ENCODE data around the gene TUBB2B.
A peak's percentile ranks its signal among the peaks of the same experiment; 100 is the strongest.
"Not testable (repeated sequence)": the region's sequence is repeated elsewhere in the genome, so short reads cannot be mapped to it uniquely, and the experiment has no call there.

Gene TUBB2B

DNA sequence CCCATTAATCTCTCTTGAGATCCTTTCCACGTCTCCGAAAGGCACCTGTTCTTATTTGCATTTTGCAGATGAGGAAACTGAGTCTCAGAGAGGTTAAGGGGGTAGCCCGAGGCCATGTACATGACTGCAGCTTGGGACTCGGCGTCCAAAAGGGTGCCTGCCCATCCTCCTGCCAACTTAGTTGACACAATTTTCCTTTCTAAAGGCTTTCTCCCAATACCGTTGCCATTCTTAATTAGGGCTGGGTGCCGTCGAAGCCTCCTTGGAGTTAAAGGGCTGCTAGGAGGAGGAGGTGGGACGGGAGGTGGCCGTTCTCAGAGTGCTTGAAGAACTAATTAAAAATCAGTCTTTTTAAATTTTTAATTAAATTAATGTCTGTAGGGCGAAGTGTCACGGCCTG lies 30.7 kb upstream of the TUBB2B start:
- no peak for DNase-seq

DNA sequence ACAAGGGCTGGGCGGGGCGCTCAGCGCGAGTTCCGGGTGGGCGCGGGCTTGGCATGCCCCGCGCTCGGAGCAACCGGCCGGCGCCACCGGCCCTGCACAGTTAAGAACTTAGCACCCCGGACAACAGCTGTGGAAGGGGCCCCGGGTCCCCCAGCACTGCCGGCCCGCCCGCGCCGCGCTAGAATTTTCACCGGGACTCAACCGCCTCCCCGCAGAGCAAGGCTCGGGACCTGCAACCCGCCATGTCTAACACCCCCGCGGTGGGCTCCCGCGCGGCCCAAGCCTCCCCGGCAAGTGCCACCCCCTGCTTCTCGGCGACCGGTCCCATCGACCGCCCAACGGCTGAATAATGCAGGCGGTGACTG lies 26.1 kb upstream of the TUBB2B start:
- no peak for DNase-seq

DNA sequence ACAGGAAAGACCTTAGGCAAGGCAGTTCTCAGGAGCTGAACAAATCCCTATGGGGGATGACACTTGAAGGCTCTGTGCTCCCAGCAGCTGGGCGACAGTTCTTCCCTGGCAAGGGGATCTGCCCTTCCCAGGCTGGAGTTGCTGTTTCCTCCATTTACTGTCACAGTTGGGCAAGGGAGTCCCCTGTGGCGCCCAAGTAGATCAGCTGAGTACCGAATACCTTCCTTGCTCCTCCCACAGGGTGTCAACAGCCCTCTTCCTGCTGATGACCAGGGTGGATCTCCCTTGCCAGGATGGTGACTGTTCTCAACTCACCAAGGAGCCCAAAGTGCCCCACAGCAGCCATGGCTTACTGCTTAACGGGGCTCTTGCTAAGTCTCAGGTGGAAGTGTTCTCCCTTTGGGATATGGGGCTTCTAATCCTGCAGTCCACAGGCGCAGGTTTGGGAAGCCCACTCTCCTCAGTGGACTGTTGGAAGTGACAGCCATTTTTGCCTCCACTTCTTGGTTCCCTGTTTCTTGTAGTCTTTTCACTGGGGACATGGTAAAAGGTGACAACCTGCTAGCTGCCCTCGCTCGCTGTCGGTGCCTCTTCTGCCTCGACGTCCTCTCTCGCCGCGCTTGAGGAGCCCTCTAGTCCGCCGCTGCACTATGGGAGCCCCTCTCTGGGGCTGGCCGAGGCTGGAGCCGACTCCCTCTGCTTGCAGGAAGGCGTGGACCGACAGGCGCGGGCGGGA lies 25.6 kb upstream of the TUBB2B start:
- DNase-seq: no peak

DNA sequence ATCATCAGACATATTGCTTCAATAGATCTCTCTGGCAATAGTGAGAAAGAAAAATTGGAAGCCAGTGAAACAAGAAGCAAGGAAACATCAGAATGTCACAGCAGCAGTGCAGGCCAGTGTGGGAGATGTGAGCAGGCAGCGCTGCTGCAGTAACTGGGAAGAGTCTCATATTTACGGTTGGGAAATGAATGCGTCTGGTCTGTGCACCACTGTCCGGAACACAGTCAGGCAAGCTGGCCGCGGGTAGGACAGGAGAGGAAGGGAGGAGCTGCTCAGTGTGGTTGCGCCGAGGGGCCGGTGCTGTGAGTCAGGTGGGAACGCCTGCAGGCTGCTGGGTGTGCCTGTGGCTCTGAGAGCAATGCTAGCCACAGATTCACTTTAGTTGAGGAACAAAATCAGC lies 24.9 kb upstream of the TUBB2B start:
- DNase-seq: no peak

DNA sequence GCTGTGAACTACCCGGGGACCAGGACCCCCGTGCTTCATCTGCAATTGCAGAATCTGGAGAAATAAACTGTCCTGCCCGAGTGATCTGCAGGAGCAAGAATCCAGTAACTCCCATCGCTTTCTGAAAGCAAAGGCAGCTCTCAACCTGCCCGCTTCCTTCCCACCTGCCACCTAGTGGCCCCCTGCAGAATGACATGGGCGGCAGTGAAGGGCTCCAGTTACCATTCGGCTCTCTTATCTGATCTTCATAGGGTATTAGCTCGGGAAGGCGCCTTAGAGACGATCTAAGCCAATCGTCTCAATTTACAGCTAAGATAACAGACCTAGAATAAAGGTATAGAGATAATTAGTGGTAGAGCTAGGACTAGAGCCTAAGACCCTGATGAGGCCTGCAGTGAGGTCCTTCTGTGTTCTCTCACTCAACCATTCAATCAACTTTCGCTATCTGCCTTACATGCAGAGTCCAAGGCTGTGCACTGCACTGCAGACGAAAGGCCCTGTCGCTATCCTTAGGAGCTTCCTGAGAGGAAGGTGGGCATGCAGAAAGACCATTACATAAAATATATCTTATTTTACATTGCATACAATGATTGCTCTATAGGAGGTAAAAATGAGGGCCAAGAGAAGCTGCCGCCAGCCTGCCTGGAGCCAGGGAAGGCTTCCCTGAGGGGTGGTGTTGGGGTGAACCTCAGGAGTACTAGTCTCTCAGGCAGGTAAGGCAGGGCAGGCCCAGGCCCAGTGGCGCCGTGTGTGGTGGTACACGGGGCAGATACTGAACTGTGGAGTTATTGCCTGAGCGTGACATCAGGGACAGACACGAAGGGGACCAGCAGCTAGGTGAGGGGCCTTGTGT lies 24.2 kb upstream of the TUBB2B start:
- peak; percentile 89 for DNase-seq

DNA sequence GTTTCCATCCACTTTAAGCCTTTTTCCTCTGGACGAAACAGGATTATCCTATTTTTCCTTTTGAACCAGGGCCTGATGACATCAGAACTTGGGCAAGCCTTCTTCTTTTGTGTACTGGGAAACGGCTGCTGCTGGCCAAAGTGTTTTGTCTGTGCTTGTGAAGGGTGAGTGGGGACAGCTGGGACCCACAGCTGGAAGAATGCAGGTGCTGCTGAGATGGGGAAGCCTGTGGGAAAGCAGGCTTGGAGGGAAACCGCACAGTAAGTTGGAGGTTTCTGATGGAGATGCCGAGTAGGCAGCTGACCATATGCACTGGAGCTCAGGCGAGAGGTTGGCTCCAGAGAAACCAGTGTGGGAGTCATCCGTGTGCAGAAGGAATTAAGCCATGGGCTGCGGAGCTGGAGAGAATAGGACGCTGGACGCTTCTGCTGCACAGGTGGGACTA lies 22.8 kb upstream of the TUBB2B start:
- peak; percentile 85 for DNase-seq

DNA sequence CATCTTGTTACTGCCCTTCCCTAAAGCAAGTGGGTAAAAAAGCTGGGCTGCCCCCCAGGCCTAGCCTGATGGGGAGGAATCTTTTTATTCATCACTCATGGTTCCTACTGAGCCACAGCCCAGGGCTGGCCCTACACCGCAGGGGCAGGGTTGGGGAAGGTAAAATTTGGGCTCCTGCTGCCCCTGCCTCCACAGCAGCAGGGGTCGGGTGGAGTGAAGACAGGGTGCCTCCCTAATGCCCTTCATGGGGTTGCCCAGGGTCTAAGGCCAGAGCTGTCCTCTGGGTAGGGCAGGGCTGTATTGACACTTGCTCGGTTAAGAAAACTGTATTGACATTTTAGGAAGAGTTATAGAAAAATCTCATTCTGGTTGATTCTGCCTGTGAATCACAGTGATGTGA lies 22.4 kb upstream of the TUBB2B start:
- no peak for DNase-seq

DNA sequence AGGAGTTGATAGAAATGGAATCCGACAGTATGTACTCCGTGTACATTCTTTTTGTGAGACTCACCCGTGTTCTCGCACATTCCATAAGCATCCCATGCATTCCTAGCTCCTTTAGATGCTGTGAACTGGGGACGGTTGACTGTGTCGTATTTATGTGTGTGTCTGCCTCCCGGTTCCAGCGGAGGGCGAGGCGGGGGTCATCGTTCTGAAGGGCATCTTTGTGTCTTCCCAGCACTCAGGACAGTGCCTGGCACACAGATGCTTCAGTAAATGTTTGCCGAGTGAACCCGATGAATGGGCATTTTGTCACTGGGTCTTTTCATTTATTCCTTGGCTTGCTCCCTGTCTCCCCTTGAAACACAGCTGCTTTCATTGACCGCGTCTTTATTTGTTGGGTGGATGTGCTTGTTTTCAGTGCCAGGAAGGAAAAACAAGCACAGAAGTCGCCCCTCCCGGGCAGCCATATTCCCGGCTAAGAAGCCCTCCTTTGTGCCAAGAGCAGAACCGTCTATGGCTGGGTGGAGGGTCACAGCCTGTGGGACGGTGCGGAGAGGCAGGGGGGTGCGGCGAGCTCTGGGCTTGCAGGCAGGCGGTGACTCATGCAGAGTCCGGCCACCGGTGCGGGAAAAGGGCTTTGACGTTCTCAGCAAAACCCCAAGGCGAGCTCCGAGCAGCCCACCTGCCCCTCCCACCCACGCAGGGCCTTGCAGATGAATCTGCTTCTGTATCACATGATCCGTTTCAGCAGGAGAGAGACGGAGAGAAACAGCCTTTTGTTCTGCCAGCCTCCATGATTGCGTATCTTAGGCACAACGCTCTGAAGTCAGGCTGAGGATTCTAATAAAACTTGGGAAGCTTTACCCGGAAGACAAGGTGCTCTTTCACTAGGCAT lies 20.0 kb upstream of the TUBB2B start:
- DNase-seq: peak; percentile 88

DNA sequence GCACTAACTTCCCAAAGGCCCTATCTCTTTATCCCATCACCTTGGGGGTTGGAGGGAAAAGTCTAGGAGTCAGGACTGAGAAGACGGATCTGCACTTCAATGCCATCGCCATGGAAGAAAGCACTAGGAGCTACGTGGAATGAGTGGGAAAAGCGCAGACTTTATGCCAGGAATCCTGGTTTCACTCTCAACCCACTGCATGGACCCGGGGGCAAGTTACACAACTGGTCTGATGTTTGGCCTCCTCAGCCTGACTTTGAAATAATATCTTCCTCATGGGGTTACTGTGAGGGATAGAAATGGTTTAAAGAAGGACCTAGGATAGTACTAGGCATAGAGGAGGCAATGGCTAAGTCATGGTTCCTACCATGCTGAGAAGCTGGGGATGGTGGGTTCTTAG lies 17.8 kb upstream of the TUBB2B start:
- no peak for DNase-seq

DNA sequence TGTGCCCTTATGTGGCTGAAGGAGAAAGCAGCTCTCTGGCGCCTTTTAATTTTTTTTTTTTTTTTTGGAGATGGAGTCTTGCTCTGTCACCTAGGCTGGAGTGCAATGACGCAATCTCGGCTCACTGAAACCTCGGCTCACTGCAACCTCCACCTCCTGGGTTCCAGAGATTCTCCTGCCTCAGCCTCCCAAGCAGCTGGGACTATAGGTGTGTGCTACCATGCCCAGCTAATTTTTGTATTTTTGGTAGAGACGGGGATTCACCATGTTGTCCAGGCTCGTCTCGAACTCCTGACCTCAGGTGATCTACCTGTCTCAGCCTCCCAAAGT lies 17.3 kb upstream of the TUBB2B start:
- not testable (repeated sequence) for DNase-seq

DNA sequence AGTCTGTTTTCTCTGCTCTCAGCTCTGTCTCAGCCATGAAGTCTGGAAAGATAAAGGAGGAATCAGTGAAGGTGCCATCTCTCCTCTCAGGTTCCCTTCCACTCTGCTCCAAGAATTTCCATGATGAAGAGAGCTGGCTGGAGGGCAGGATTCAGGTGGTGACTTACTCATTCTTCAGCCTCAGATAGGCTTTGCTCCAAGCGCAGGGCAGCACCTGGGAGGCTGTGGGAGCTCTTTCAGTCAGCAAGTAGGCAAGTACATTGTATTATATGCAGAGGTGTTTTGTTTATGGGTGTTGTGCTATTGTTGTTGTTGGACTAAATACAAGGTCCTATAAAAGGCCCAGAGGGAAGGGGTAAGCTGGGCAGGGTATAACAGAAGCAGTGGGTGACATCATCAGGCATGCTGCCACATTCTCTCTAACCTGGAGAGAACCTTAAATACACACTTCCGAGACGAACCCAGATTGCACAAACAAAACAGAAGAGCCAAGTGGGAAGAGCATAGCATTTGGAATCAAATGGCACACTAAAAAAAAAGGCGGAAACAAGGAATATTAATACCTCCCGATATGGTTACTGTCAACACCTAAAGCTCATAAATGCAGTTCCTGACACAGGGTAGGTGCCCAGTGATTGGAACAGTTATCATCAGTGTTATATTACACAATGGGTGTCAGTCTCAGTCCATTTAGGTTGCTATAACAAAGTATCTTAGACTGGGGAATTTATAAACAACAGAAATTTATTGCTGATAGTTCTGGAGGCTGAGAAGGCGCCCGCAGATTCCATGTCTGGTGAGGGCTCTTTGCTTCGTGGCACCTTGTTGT lies 16.8 kb upstream of the TUBB2B start:
- no peak for DNase-seq

DNA sequence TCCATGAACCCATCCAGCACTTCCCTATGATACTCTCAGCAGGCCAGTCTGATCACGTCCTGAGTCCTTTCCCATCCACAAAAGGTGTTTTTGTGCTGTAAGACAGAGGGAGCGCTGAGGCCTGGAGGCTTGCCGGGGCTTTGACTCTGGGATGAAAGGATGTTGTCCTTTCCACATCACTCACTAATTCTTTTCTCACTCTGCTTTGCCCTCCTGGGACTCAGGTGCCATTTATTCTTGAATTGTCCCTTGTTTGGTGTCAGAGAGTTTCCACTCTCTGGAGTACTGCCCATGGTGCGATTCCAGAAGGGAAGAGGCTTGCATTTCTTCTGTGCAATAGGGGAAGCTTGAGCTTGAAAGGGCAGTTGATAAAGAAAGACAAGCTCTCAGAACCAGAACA lies 15.3 kb upstream of the TUBB2B start:
- DNase-seq: no peak

DNA sequence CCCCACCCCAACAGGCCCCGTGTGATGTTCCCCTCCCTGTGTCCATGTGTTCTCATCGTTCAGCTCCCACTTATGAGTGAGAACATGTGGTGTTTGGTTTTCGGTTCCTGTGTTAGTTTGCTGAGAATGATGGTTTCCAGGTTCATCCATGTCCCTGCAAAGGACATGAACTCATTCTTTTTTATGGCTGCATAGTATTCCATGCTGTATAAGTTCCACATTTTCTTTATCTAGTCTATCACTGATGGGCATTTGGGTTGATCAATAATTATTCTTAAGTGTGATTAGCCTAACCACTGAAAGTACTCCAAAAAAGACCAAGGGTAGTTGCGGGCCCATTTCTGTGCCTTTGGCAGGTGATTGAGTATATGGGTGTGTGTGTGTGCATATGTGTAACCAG lies 14.3 kb upstream of the TUBB2B start:
- DNase-seq: not testable (repeated sequence)

DNA sequence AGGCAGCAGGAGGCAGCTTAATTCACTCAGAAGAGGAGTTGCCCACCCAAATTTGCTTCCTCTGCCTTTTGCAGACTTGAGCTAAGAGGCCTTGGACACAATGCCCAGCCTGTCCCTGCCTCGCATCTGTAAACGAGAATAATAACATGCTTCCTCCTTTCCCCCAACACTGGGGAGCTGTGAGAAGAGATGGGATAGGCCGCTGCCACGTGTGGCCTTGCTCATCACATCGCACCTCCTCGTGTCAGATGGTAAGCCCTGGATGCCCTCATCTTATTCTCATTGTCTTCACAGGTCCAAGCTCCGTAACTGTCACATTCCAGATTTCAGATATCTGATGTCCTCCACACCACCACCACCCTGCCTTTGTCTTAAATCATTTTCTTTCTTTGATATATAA lies 13.1 kb upstream of the TUBB2B start:
- no peak for DNase-seq

DNA sequence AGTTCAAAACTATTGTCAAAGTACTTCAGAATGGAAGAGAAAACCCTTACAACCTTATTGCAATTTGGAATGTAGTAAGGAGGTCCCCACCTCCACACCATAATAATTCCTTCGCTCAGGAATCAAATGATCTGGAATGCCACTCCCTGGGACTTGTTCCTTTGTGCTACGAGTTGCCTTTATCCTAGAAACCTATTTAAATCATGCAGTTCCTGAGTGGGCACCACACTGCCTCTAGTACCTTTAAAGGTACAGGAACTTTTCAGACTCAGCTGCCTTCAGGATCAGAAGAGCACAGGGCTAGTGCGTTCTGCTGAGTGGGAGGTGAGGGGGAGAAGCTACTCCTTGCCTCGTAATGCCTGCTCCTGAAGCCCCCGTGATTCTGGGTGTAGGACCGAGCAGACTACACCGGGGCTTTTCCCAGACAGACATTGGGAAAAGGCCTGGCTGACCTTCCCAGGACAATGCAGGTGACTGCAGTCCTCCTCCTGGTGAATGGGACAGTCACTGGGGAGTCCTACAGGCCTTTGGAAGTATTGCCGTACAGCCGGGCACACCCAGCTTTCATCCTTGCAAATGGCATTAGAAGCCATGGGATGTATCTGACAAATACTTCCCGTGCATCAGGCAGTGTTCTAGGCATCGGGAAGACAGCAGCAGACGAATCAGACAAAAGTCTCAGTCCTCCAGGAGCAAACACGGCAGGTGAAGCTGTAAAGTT lies 11.8 kb upstream of the TUBB2B start:
- no peak for DNase-seq

DNA sequence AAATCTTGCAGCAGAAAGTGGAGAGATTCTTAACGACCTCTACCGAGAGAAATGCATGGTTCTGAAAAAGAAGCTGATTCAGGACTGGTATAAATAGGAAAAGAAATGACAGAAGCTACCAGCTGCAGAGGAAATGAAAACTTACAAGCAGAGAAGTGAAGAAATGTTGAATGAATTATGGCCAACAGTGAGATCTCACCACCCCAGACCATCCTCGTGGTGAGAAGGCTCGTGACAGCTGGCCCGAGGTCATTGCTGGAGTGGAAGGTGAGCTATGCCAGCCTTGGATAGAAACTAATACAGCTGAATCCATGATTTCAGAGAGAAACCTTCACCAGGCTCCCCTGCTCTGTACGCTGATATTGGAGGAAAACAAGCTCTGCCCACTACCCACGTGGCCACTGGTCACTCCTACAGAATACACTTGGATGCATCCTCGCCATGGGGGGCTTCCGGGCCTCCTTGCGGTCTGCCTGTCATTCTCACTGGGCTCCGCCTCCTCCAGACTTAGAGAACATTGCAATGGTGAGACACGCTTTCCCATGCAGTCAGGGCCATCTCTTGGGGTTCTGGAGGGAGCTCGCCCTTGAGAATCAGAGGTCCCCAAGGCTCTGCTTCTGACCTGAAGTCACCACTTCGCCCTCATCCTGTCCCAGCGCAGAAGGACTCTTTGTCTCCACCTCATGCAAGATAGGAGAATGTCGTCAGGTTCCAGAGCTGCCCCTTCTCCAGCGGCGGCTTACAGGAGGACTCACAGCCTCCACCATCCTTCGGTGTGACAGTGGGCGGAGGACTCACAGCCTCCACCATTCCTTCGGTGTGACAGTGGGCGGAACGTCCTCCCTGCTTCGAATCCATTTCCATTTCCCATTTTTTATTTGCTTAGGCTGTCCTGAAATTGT lies 10.6 kb upstream of the TUBB2B start:
- no peak for DNase-seq

DNA sequence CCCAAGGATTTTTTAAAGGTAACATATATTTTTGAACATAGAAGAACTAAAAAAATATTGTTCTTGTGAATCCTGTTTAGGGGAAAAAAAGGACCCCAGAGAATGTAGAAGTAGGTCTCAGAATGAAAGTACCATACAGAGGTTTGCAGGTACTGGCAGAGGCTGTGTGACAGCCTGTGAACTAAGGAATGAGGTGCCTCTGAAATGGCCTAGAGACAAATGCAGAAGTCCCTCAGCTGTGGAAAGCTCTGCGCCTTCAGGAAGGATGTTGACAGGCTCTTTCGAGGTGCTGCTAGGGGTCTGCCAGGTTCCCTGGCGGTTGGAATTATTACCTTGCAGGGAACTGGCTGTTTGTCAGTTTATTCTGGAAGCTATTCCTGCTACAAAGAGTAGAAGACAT lies 8.6 kb upstream of the TUBB2B start:
- DNase-seq: no peak

DNA sequence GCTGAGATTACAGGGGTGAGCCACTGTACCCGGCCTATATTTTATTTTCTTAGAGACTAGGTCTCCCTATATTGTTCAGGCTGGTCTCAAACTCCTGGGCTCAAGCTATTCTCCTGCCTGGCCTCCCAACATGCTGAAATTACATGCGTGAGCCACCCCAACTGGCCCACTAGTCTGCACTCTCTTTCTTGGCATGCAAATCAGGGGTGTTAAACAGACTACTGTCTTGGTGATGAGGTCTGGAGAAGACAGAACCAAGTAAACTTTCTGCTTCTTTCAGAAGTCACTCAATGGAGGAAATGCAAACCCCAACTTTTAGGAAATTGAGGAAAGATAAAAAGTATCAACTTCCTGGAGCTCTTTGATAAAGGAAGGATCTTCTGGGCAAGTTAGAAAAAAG lies 8.0 kb upstream of the TUBB2B start:
- no peak for DNase-seq

DNA sequence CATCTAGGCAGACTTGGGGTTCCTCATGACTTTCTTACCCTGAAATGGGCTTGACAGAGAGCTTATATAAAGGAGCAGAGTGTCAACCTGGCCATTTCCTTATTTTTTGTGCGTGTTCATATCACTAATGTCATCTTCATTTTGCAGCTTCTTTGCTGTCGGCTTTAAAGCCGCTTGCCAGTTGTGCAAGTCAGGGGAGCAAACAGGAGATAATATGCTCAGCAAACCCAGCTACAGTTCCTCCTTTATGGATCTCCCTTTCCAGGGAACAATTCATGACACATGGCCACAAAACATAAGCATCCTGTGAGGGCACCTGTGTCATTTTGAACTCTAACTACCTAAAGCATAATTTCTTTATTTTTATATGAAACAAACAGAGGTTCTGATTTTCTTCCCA lies 6.5 kb upstream of the TUBB2B start:
- DNase-seq: no peak

DNA sequence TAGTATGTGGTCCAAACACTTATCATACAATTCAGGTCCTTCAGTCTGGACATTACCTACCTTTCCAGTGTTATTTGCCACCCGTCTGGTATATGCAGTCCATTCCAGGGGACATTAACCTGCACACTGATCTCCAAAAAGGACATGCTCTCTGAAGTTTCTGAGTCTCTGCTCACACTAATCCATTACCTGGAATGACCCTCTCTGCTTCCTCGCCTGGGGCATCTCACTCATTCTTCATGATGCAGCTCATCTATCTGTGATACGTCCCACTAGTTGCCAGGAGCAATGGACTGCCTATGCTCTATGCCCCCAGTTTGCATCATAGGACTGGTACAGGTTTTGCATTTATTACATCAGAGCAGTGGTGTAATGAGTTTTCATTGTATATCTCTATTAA lies 5.9 kb upstream of the TUBB2B start:
- DNase-seq: no peak

All from femur (tissue), 1 donor.